ENCODE data around the gene SF1. TPM values are rescaled to one million over a fixed set of nuclear protein-coding genes. Genes with fewer than 3 reads are reported as not detected.

Gene SF1
- total RNA-seq, 1 experiment from 2014 or later, result 285 TPM

DNA sequence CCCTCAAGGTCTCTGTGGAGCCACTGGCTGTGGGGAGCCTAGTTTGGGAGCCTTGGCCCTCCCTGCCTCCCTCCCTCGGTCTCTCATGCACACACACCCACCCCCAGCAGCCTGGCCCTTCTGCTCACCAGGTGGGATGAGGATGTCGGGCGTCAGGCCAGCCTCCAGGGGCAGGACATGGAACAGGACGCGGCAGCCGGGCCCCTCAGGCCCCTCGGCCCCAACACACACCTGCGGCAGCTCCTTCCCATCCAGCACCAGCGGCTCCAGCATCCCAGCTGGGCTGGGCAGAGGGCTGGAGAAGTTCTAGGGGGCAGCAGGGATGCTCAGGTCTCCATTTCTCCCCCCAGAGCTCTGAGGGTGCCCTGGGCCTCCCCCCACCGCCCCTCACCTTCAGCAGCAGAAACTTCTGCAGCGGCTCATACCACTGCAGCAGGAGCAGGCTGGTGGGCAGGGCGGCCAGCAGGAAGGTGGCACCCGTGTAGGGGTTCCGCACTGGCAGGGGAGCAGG, 13.5 kb upstream of the SF1 start (continued):
- TF ChIP-seq NR2C2 (CRISPR knock-in tag; IDR thresholded peaks at IDR 0.05), result no peak
- TF ChIP-seq, protein P1, sequence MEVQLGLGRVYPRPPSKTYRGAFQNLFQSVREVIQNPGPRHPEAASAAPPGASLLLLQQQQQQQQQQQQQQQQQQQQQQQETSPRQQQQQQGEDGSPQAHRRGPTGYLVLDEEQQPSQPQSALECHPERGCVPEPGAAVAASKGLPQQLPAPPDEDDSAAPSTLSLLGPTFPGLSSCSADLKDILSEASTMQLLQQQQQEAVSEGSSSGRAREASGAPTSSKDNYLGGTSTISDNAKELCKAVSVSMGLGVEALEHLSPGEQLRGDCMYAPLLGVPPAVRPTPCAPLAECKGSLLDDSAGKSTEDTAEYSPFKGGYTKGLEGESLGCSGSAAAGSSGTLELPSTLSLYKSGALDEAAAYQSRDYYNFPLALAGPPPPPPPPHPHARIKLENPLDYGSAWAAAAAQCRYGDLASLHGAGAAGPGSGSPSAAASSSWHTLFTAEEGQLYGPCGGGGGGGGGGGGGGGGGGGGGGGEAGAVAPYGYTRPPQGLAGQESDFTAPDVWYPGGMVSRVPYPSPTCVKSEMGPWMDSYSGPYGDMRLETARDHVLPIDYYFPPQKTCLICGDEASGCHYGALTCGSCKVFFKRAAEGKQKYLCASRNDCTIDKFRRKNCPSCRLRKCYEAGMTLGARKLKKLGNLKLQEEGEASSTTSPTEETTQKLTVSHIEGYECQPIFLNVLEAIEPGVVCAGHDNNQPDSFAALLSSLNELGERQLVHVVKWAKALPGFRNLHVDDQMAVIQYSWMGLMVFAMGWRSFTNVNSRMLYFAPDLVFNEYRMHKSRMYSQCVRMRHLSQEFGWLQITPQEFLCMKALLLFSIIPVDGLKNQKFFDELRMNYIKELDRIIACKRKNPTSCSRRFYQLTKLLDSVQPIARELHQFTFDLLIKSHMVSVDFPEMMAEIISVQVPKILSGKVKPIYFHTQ (CRISPR knock-in tag; IDR thresholded peaks at IDR 0.05), result no peak
- no peak for TF ChIP-seq ZNF416 (CRISPR knock-in tag; IDR thresholded peaks at IDR 0.05)

DNA sequence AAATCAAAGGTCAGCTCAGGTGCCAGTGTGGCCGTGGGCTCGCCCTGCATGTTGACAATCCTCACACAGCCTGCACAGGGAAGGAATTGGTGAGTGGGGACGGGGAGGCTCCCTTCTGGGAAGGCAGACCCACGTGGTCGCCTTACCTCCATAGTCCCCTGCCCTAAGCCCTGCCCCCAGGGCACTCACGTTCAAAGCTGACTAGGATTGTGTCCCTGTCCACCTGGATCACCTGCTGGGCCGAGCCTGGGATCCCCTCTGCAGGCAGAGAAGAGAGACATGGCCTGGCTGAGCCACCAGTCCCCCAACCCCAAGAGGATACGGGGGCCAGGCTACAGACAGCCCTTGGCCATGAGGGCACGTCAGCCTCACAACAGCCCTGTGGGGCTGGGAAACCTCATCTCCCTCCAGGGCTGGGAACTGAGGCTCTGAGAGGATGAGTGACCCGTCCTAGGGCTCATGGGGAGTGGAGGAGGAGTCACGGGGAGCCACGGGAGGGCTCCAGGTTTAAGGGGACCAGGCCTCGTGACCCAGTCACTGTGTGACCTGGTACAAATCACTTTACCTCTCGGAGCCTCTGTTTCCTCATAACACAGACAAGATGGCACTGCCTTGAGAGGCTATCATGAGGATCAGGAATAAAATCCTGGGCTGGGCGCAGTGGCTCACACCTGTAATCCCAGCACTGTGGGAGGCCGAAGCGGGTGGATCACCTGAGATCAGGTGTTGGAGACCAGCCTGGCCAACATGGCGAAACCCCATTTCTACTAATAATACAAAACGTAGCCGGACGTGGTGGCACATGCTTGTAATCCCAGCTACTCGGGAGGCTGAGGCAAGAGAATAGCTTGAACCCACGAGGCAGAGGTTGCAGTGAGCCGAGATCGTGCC, 12.1 kb upstream of the SF1 start:
- H3K36me3 Mint-ChIP-seq, result no peaks in the 10 kb centered on the region; the same call in 1 of the 2 replicates

DNA sequence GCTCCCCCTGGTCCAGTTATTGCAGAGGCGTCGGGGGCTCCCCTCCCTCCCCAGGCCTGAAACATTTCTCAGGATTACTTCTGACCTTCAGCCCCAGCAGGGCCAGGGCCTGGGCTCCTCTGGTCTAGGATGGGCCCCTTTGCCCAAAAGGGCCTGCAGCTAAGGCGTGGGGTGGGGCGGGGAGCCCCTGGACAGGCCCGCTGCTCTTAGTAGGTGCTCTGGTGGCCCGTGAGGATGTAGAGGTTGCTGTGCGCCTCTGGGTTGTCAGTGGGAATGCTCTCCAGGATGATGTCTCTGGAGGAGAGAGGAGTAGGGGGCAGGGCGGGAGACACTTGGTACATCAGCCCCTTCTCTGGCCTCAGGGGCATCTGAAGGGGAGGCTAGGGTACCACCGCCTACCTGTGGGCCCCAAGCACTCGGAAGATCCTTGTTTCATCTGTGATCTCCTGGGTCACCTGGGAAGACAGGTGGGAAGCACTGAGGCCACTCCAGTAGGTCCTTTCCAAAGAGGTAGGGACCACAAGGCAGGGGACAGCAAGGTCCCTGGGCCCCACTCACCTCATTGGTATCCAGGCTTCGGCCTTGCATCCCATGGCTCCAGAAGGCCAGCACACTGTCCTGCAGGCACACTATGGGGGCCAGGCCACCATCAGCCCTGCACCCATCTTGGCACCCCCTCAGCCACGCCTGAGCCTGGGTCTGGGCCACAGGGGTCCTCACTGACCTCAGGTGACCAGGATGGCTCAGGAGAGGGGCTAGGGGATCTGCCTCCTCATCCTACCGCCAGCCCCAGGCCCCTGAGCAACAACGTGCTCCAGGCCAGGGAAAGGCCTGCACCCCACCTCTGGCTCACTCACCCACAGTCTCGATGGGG, 11.2 kb upstream of the SF1 start:
- H3K9me3 Mint-ChIP-seq, result no peaks in the 10 kb centered on the region
- no peaks in the 10 kb centered on the region; the same call in 1 of the 2 replicates for H3K36me3 Mint-ChIP-seq
- H3K4me3 Mint-ChIP-seq, result no peak overlapping the region
- CTCF ChIA-PET, result no interaction called here
- H3K4me1 Mint-ChIP-seq, result no peaks in the 10 kb centered on the region
- ATAC-seq (no peak), DNase-seq (ENCODE audit: low spot score) (no peak)
- H3K27me3 Mint-ChIP-seq (ENCODE audit: low read depth), result no peaks in the 10 kb centered on the region
- no peak overlapping the region for H3K27ac Mint-ChIP-seq
- POLR2A ChIA-PET, result no interaction called here
- no peak for TF ChIP-seq TEAD1 (CRISPR knock-in tag; IDR thresholded peaks at IDR 0.05)
- TF ChIP-seq, protein P2, sequence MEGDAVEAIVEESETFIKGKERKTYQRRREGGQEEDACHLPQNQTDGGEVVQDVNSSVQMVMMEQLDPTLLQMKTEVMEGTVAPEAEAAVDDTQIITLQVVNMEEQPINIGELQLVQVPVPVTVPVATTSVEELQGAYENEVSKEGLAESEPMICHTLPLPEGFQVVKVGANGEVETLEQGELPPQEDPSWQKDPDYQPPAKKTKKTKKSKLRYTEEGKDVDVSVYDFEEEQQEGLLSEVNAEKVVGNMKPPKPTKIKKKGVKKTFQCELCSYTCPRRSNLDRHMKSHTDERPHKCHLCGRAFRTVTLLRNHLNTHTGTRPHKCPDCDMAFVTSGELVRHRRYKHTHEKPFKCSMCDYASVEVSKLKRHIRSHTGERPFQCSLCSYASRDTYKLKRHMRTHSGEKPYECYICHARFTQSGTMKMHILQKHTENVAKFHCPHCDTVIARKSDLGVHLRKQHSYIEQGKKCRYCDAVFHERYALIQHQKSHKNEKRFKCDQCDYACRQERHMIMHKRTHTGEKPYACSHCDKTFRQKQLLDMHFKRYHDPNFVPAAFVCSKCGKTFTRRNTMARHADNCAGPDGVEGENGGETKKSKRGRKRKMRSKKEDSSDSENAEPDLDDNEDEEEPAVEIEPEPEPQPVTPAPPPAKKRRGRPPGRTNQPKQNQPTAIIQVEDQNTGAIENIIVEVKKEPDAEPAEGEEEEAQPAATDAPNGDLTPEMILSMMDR (IDR thresholded peaks at IDR 0.05), result no peak
- TF ChIP-seq ZNF121 (CRISPR knock-in tag; IDR thresholded peaks at IDR 0.05), result no peak
- TF ChIP-seq, protein P3, sequence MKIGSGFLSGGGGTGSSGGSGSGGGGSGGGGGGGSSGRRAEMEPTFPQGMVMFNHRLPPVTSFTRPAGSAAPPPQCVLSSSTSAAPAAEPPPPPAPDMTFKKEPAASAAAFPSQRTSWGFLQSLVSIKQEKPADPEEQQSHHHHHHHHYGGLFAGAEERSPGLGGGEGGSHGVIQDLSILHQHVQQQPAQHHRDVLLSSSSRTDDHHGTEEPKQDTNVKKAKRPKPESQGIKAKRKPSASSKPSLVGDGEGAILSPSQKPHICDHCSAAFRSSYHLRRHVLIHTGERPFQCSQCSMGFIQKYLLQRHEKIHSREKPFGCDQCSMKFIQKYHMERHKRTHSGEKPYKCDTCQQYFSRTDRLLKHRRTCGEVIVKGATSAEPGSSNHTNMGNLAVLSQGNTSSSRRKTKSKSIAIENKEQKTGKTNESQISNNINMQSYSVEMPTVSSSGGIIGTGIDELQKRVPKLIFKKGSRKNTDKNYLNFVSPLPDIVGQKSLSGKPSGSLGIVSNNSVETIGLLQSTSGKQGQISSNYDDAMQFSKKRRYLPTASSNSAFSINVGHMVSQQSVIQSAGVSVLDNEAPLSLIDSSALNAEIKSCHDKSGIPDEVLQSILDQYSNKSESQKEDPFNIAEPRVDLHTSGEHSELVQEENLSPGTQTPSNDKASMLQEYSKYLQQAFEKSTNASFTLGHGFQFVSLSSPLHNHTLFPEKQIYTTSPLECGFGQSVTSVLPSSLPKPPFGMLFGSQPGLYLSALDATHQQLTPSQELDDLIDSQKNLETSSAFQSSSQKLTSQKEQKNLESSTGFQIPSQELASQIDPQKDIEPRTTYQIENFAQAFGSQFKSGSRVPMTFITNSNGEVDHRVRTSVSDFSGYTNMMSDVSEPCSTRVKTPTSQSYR (CRISPR knock-in tag; IDR thresholded peaks at IDR 0.05), result no peak
- TF ChIP-seq EMX1 (CRISPR knock-in tag; IDR thresholded peaks at IDR 0.05), result no peak
- TF ChIP-seq FOXK1 (CRISPR knock-in tag; IDR thresholded peaks at IDR 0.05), result no peak
- TF ChIP-seq IRF2 (CRISPR knock-in tag; IDR thresholded peaks at IDR 0.05; ENCODE audit: borderline replicate concordance, low read depth), result no peak
- TF ChIP-seq, protein P4, sequence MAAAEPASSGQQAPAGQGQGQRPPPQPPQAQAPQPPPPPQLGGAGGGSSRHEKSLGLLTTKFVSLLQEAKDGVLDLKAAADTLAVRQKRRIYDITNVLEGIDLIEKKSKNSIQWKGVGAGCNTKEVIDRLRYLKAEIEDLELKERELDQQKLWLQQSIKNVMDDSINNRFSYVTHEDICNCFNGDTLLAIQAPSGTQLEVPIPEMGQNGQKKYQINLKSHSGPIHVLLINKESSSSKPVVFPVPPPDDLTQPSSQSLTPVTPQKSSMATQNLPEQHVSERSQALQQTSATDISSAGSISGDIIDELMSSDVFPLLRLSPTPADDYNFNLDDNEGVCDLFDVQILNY (CRISPR knock-in tag; IDR thresholded peaks at IDR 0.05), result no peak
- TF ChIP-seq ZNF396 (CRISPR knock-in tag; IDR thresholded peaks at IDR 0.05; ENCODE audit: borderline replicate concordance), result no peak
- TF ChIP-seq, protein P5, sequence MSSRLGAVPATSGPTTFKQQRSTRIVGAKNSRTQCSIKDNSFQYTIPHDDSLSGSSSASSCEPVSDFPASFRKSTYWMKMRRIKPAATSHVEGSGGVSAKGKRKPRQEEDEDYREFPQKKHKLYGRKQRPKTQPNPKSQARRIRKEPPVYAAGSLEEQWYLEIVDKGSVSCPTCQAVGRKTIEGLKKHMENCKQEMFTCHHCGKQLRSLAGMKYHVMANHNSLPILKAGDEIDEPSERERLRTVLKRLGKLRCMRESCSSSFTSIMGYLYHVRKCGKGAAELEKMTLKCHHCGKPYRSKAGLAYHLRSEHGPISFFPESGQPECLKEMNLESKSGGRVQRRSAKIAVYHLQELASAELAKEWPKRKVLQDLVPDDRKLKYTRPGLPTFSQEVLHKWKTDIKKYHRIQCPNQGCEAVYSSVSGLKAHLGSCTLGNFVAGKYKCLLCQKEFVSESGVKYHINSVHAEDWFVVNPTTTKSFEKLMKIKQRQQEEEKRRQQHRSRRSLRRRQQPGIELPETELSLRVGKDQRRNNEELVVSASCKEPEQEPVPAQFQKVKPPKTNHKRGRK (CRISPR knock-in tag; IDR thresholded peaks at IDR 0.05; ENCODE audit: borderline replicate concordance), result no peak
- TF ChIP-seq NFATC4 (CRISPR knock-in tag; IDR thresholded peaks at IDR 0.05), result no peak

More for the DNA sequence above, 12.1 kb upstream of the SF1 start:
- Mint-ChIP-seq H3K9me3 (no peaks in the 10 kb centered on the region), H3K4me1 (no peaks in the 10 kb centered on the region), H3K27me3 (ENCODE audit: low read depth) (no peaks in the 10 kb centered on the region), H3K4me3 (no peak overlapping the region), H3K27ac (no peak overlapping the region)
- ChIA-PET CTCF (no interaction called here), POLR2A (no interaction called here)
- TF ChIP-seq RELA (CRISPR knock-in tag; IDR thresholded peaks at IDR 0.05; ENCODE audit: borderline replicate concordance) (no peak), ZNF317 (CRISPR knock-in tag; IDR thresholded peaks at IDR 0.05; ENCODE audit: borderline replicate concordance, low read depth) (no peak), CREM (CRISPR knock-in tag; IDR thresholded peaks at IDR 0.05) (no peak)
- TF ChIP-seq, protein P6, sequence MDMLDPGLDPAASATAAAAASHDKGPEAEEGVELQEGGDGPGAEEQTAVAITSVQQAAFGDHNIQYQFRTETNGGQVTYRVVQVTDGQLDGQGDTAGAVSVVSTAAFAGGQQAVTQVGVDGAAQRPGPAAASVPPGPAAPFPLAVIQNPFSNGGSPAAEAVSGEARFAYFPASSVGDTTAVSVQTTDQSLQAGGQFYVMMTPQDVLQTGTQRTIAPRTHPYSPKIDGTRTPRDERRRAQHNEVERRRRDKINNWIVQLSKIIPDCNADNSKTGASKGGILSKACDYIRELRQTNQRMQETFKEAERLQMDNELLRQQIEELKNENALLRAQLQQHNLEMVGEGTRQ (CRISPR knock-in tag; IDR thresholded peaks at IDR 0.05), result no peak
- TF ChIP-seq, protein P7, sequence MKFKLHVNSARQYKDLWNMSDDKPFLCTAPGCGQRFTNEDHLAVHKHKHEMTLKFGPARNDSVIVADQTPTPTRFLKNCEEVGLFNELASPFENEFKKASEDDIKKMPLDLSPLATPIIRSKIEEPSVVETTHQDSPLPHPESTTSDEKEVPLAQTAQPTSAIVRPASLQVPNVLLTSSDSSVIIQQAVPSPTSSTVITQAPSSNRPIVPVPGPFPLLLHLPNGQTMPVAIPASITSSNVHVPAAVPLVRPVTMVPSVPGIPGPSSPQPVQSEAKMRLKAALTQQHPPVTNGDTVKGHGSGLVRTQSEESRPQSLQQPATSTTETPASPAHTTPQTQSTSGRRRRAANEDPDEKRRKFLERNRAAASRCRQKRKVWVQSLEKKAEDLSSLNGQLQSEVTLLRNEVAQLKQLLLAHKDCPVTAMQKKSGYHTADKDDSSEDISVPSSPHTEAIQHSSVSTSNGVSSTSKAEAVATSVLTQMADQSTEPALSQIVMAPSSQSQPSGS (CRISPR knock-in tag; IDR thresholded peaks at IDR 0.05; ENCODE audit: borderline replicate concordance, low read depth), result no peak
- DNase-seq (ENCODE audit: low spot score), result no peak
- ATAC-seq, result no peak
